ENCODE measurements around the gene NUP62.
A peak's percentile ranks its signal among the peaks of the same experiment; 100 is the strongest.

Gene NUP62

GRCh38 chr19:49906879-49907564 is 22.3 kb downstream of the NUP62 start:
- peak; percentile 73 for FAIRE-seq
- TF ChIP-seq POLR2A (IDR thresholded peaks at IDR 0.05; ENCODE audit: low read depth, low read length) (peak; percentile 38; the same call in 1 of the 2 replicates), POLR2AphosphoS5 (IDR thresholded peaks at IDR 0.05; ENCODE audit: low read depth, low read length) (no peak; the same call in none of the 2 replicates), TAF1 (IDR thresholded peaks at IDR 0.05; ENCODE audit: borderline replicate concordance, low read depth, low read length) (no peak)
- no peak for DNase-seq (ENCODE audit: insufficient read length)

GRCh38 chr19:49904136-49904535 is 25.2 kb downstream of the NUP62 start:
- DNase-seq (ENCODE audit: insufficient read length) (no peak), FAIRE-seq (peak; percentile 9)
- TF ChIP-seq POLR2AphosphoS5 (IDR thresholded peaks at IDR 0.05; ENCODE audit: low read depth, low read length): no peak
- TF ChIP-seq POLR2A (IDR thresholded peaks at IDR 0.05; ENCODE audit: low read depth, low read length): no peak
- no peak for TF ChIP-seq TAF1 (IDR thresholded peaks at IDR 0.05; ENCODE audit: borderline replicate concordance, low read depth, low read length)

GRCh38 chr19:49896863-49897621 is 32.3 kb downstream of the NUP62 start, which contains the start of gene IL4I1:
Gene IL4I1, minus strand, starts transcription at chr19:49896887. Its CDS starts 727 bp downstream, at chr19:49896160.
- TF ChIP-seq TAF1 (IDR thresholded peaks at IDR 0.05; ENCODE audit: borderline replicate concordance, low read depth, low read length) (0 out of 2 replicates have a peak, but pooled peaks have one; percentile 57), POLR2AphosphoS5 (IDR thresholded peaks at IDR 0.05; ENCODE audit: low read depth, low read length) (peak; percentile 74; the same call in 1 of the 2 replicates), POLR2A (IDR thresholded peaks at IDR 0.05; ENCODE audit: low read depth, low read length) (peak; percentile 72)
- FAIRE-seq (peak; percentile 98), DNase-seq (ENCODE audit: insufficient read length) (peak; percentile 79)

- FAIRE-seq (peak; percentile 94), DNase-seq (ENCODE audit: insufficient read length) (no peak)
- TF ChIP-seq POLR2A (IDR thresholded peaks at IDR 0.05; ENCODE audit: low read depth, low read length) (peak; percentile 18), TAF1 (IDR thresholded peaks at IDR 0.05; ENCODE audit: borderline replicate concordance, low read depth, low read length) (no peak)
These were observed 33.6 kb downstream of the NUP62 start for GRCh38 chr19:49895566-49896297.

GRCh38 chr19:49894879-49895565 is 34.3 kb downstream of the NUP62 start:
- FAIRE-seq: peak; percentile 80

GRCh38 chr19:49894011-49894664 is 35.2 kb downstream of the NUP62 start:
- FAIRE-seq (peak; percentile 21), DNase-seq (ENCODE audit: insufficient read length) (no peak)
- TF ChIP-seq TAF1 (IDR thresholded peaks at IDR 0.05; ENCODE audit: borderline replicate concordance, low read depth, low read length) (no peak), POLR2AphosphoS5 (IDR thresholded peaks at IDR 0.05; ENCODE audit: low read depth, low read length) (no peak), POLR2A (IDR thresholded peaks at IDR 0.05; ENCODE audit: low read depth, low read length) (no peak; the same call in 1 of the 2 replicates)

More at GRCh38 chr19:49894879-49895565, 34.3 kb downstream of the NUP62 start:
- TF ChIP-seq TAF1 (IDR thresholded peaks at IDR 0.05; ENCODE audit: borderline replicate concordance, low read depth, low read length): peak; percentile 34; the same call in 1 of the 2 replicates
- peak; percentile 44; the same call in 1 of the 2 replicates for TF ChIP-seq POLR2A (IDR thresholded peaks at IDR 0.05; ENCODE audit: low read depth, low read length)
- TF ChIP-seq POLR2AphosphoS5 (IDR thresholded peaks at IDR 0.05; ENCODE audit: low read depth, low read length): peak; percentile 71
- DNase-seq (ENCODE audit: insufficient read length): peak; percentile 73

GRCh38 chr19:49892716-49893115 is 36.6 kb downstream of the NUP62 start:
- no peak for TF ChIP-seq POLR2AphosphoS5 (IDR thresholded peaks at IDR 0.05; ENCODE audit: low read depth, low read length)
- no peak for TF ChIP-seq POLR2A (IDR thresholded peaks at IDR 0.05; ENCODE audit: low read depth, low read length)
- TF ChIP-seq TAF1 (IDR thresholded peaks at IDR 0.05; ENCODE audit: borderline replicate concordance, low read depth, low read length): no peak
- FAIRE-seq: no peak

GRCh38 chr19:49891393-49891792 is 37.9 kb downstream of the NUP62 start:
- DNase-seq (ENCODE audit: insufficient read length) (no peak), FAIRE-seq (no peak)
- TF ChIP-seq POLR2AphosphoS5 (IDR thresholded peaks at IDR 0.05; ENCODE audit: low read depth, low read length) (peak; percentile 56), POLR2A (IDR thresholded peaks at IDR 0.05; ENCODE audit: low read depth, low read length) (no peak)

More at GRCh38 chr19:49892716-49893115, 36.6 kb downstream of the NUP62 start:
- no peak for DNase-seq (ENCODE audit: insufficient read length)

GRCh38 chr19:49890349-49891311 is 38.7 kb downstream of the NUP62 start:
- TF ChIP-seq POLR2AphosphoS5 (IDR thresholded peaks at IDR 0.05; ENCODE audit: low read depth, low read length) (peak; percentile 61; the same call in 1 of the 2 replicates), POLR2A (IDR thresholded peaks at IDR 0.05; ENCODE audit: low read depth, low read length) (no peak), TAF1 (IDR thresholded peaks at IDR 0.05; ENCODE audit: borderline replicate concordance, low read depth, low read length) (no peak)
- FAIRE-seq: peak; percentile 62
- DNase-seq (ENCODE audit: insufficient read length): peak; percentile 74
